Testis (tissue), 3 donors: ENCODE measurements around the gene PFKP. TPM values are rescaled to one million over a fixed set of nuclear protein-coding genes. Genes with fewer than 3 reads are reported as not detected.

Experiments used
- DNase-seq: peaks from one replicate; pipeline ENCODE4 v3.0.0-alpha.2; 2019
- H3K27ac ChIP-seq, 2 donors: fragments of 200-600 bp; sonication (generic); one replicate each; pipeline ENCODE4 v1.5.1; 2019
- H3K27me3 ChIP-seq: fragments of 200-600 bp; sonication (generic); one replicate; pipeline ENCODE4 v1.5.1; 2019
- H3K36me3 ChIP-seq: fragments of 200-600 bp; sonication (generic); one replicate; pipeline ENCODE4 v1.5.1; 2017; ENCODE audit warnings: low read depth; ENCODE audit errors: missing control alignments
- H3K4me1 ChIP-seq: fragments of 200-600 bp; sonication (generic); one replicate; pipeline ENCODE4 v1.5.1; 2019
- H3K4me3 ChIP-seq, 2 donors: fragments of 200-600 bp; sonication (generic); one replicate each; pipeline ENCODE4 v1.5.1; 2017 to 2019
- H3K9me3 ChIP-seq: fragments of 200-600 bp; sonication (generic); one replicate; pipeline ENCODE4 v1.5.1; 2017
- CTCF ChIP-seq, 3 experiments: fragments of 450-650 bp in 2 of 3; fragments of 200-600 bp in 1 of 3; sonication (generic) in 1 of 3; IDR thresholded peaks; one replicate each; pipeline ENCODE4 v1.5.1; 2016 to 2019; ENCODE audit warnings: antibody characterized with exemption in 3 of 3, mild to moderate bottlenecking in 2 of 3, moderate library complexity in 1 of 3
- POLR2A ChIP-seq: fragments of 450-650 bp; IDR thresholded peaks from one replicate; pipeline ENCODE4 v1.6.1; 2017; ENCODE audit warnings: antibody characterized with exemption, mild to moderate bottlenecking, moderate library complexity
- WGBS, 2 donors: methylation state at CpG; one replicate each; pipeline ENCODE4 v1.1.5; 2018; 5-methylcytosine and 5-hydroxymethylcytosine counted together
- intact Hi-C: fragments of 100-400 bp; cut with DNase I; formaldehyde crosslinking; loops from one replicate; pipeline ENCODE4 v1.15.1; 2023; ENCODE audit warnings: low total_unique reads
- polyA plus RNA-seq: library from polyadenylated mRNA; stranded (reverse); fragments of 350-450 nt; fragmentation: Illumina TruSeq; extraction: RNeasy Lipid Tissue Mini Kit (QIAGEN cat#74804); gene quantifications from one replicate; pipeline ENCODE4 v1.2.3, GENCODE V29; 2014; ENCODE audit warnings: low read depth, low replicate concordance; ENCODE audit not compliant: insufficient read depth
- total RNA-seq, 2 donors: library from RNA; depleted of rRNA; stranded (reverse); fragments of >200 nt; gene quantifications; one replicate each; pipeline ENCODE4 v1.2.3, GENCODE V29; 2016

PFKP gene
- total and polyA plus RNA-seq, 3 donors from 2014 or later = 134 to 447 (median 186) TPM

- no peaks in the 10 kb centered on the region for H3K9me3 ChIP-seq
- no peak overlapping the region for H3K27ac ChIP-seq
- intact Hi-C loops = no loop called here
- no peaks in the 10 kb centered on the region for H3K36me3 ChIP-seq
- no peak overlapping the region for H3K4me3 ChIP-seq
- TF ChIP-seq CTCF (IDR thresholded peaks at IDR 0.05) (no peak), POLR2A (no peak)
- 83 to 90% methylated on average over 2 of the region's 2 CpGs for WGBS, 2 donors
- no peaks in the 10 kb centered on the region for H3K4me1 ChIP-seq
- no peak for DNase-seq
- no peaks in the 10 kb centered on the region for H3K27me3 ChIP-seq
These were observed 43.5 kb upstream of the PFKP start for GRCh38 chr10:3023892-3024291.

- WGBS, 2 donors = 71 to 73% methylated on average over 6 of the region's 6 CpGs
- no peak for DNase-seq
- H3K4me1 ChIP-seq = no peaks in the 10 kb centered on the region
- no peak overlapping the region for H3K4me3 ChIP-seq
- H3K27ac ChIP-seq = no peak overlapping the region
- no peaks in the 10 kb centered on the region for H3K27me3 ChIP-seq
- no peaks in the 10 kb centered on the region for H3K9me3 ChIP-seq
- intact Hi-C loops = no loop called here
- H3K36me3 ChIP-seq = no peaks in the 10 kb centered on the region
- TF ChIP-seq POLR2A (no peak), CTCF (IDR thresholded peaks at IDR 0.05) (no peak)
These were observed 42.2 kb upstream of the PFKP start for GRCh38 chr10:3025026-3025683.

GRCh38 chr10:3027866-3028265 lies 39.5 kb upstream of the PFKP start:
- Histone ChIP-seq H3K27me3 (no peaks in the 10 kb centered on the region), H3K36me3 (no peaks in the 10 kb centered on the region), H3K4me1 (no peaks in the 10 kb centered on the region), H3K4me3 (no peak overlapping the region), H3K9me3 (no peaks in the 10 kb centered on the region), H3K27ac (no peak overlapping the region)
- WGBS, 2 donors = 45 to 78% methylated on average over 3 of the region's 3 CpGs
- intact Hi-C loops = no loop called here
- no peak for DNase-seq
- TF ChIP-seq POLR2A = no peak
- no peak for TF ChIP-seq CTCF (IDR thresholded peaks at IDR 0.05)

- WGBS, 2 donors = 85 to 95% methylated on average over 11 of the region's 11 CpGs
- no peak for DNase-seq
- H3K36me3 ChIP-seq = no peaks in the 10 kb centered on the region
- TF ChIP-seq POLR2A = no peak
- no peak for TF ChIP-seq CTCF (IDR thresholded peaks at IDR 0.05)
- H3K9me3 ChIP-seq = no peaks in the 10 kb centered on the region
- no peaks in the 10 kb centered on the region for H3K27me3 ChIP-seq
- H3K4me3 ChIP-seq = no peak overlapping the region
- no peak overlapping the region for H3K27ac ChIP-seq
- intact Hi-C loops = no loop called here
- H3K4me1 ChIP-seq = no peaks in the 10 kb centered on the region
These were observed 38.9 kb upstream of the PFKP start for GRCh38 chr10:3028441-3028840.

- no peak for TF ChIP-seq CTCF (IDR thresholded peaks at IDR 0.05)
- TF ChIP-seq POLR2A = no peak
- H3K4me3 ChIP-seq = no peak overlapping the region
- H3K9me3 ChIP-seq = no peaks in the 10 kb centered on the region
- H3K27me3 ChIP-seq = no peaks in the 10 kb centered on the region
- no peaks in the 10 kb centered on the region for H3K4me1 ChIP-seq
- WGBS, 2 donors = 53 to 61% methylated on average over 5 of the region's 5 CpGs
- no peaks in the 10 kb centered on the region for H3K36me3 ChIP-seq
- intact Hi-C loops = no loop called here
- no peak overlapping the region for H3K27ac ChIP-seq
- DNase-seq = no peak
These were observed 36.6 kb upstream of the PFKP start for GRCh38 chr10:3030765-3031164.
